Measurements from ENCODE around the gene KNG1.

DNA sequence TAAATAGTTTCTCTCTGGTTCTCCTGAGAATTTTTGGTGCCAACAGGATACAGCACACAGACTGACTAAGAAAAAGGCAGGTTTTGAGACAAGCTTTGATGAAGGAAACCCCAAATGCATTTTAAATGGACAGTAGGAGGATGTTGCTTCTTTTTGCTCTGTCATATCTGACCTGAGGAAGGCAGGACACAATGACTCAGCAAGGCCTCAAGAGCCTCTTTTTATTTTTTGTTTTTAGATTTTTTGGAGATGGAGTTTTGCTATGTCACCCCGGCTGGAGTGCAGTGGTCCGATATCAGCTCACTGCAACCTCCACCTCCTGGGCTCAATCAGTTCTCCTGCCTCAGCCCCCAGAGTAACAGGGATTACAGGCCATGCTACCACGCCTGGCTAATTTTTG, 16.9 kb upstream of the KNG1 start:
- TF ChIP-seq POLR2A (IDR thresholded peaks at IDR 0.05; ENCODE audit: low read length) (no peak), GATA1 (IDR thresholded peaks at IDR 0.05; ENCODE audit: low read depth, low read length) (no peak)
